ENCODE data around the gene PRDM12.
A peak's percentile ranks its signal among the peaks of the same experiment; 100 is the strongest.

Gene PRDM12

DNA sequence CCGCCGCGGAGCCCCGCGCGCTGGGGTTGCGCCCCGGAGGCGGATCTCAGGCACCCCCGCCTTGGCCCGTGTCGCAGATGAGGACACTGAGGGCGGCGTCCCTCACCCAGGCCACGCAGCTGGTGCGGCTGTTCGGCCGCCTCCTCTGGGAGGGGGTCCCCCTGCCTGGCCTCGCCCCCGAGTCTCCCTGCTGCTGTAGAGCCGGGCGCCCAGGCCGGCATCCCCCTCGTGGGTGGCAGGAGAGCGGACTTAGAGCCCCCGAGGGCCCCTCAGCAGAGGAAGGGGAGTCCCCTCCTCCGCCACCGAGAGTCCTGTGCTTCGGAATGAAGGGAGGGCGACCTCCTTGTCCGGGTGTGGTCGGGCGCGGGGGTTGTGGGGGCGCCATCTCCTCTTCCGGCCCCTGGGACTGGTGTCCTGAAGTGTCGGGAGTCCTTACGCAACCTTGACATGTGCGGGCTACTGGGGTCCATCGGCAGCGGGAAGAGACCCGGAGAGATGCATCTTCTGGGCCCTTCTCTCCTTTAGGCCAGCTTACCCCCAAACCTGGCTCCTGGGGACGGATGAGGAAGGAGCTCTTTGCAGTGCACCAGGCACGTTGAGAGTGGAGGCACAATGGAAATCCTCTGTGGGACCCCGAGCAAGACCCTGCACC, 17.5 kb downstream of the PRDM12 start:
- ChIA-PET CTCF (interaction anchor here (0.6 to 15.8 kb wide), 32 partner anchors 8 to 259 kb away, joined by 3 to 305 read pairs (median 4); partner anchors contain the start of gene EXOSC2), POLR2A (interaction anchor here (1.9 to 3.1 kb wide), 2 partner anchors 11 to 219 kb away, joined by 7 to 10 read pairs; partner anchors contain the start of gene EXOSC2)
- Histone ChIP-seq H3K36me3 (ENCODE audit: control insufficient read depth in 2 of 2, insufficient read depth in 1 of 2, low read length in 2 of 2) (no peaks in the 10 kb centered on the region), H3K4me1 (ENCODE audit: control insufficient read depth, insufficient read depth, low read length) (no peaks in the 10 kb centered on the region; the same call in 1 of the 2 replicates), H3K27ac (ENCODE audit: extremely low read depth, low read depth, low read length) (no peak overlapping the region; the same call in 1 of the 2 replicates), H3K4me3 (ENCODE audit: low read depth, low read length) (peak overlapping the region; percentile 53), H3K9me3 (ENCODE audit: control insufficient read depth, insufficient read depth, low read depth, low read length) (no peaks in the 10 kb centered on the region)
- peak; percentile 89 for TF ChIP-seq ZNF335 (tag by site-specific recombination; conservative IDR thresholded peaks at IDR 0.05)
- TF ChIP-seq KLF7 (tag by site-specific recombination; IDR thresholded peaks at IDR 0.05; ENCODE audit: borderline replicate concordance) = no peak
- TF ChIP-seq BCL11B (tag by site-specific recombination; IDR thresholded peaks at IDR 0.05; ENCODE audit: low read depth) = 0 out of 2 replicates have a peak, but pooled peaks have one; percentile 29
- 0 out of 2 replicates have a peak, but pooled peaks have one; percentile 17 for TF ChIP-seq ZNF24 (tag by site-specific recombination; IDR thresholded peaks at IDR 0.05)
- TF ChIP-seq, protein P1, sequence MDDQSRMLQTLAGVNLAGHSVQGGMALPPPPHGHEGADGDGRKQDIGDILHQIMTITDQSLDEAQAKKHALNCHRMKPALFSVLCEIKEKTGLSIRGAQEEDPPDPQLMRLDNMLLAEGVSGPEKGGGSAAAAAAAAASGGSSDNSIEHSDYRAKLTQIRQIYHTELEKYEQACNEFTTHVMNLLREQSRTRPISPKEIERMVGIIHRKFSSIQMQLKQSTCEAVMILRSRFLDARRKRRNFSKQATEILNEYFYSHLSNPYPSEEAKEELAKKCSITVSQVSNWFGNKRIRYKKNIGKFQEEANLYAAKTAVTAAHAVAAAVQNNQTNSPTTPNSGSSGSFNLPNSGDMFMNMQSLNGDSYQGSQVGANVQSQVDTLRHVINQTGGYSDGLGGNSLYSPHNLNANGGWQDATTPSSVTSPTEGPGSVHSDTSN (CRISPR knock-in tag; IDR thresholded peaks at IDR 0.05) = no peak
- TF ChIP-seq ZNF341 (tag by site-specific recombination; IDR thresholded peaks at IDR 0.05; ENCODE audit: low read depth) = peak; percentile 63
- TF ChIP-seq, protein P2, sequence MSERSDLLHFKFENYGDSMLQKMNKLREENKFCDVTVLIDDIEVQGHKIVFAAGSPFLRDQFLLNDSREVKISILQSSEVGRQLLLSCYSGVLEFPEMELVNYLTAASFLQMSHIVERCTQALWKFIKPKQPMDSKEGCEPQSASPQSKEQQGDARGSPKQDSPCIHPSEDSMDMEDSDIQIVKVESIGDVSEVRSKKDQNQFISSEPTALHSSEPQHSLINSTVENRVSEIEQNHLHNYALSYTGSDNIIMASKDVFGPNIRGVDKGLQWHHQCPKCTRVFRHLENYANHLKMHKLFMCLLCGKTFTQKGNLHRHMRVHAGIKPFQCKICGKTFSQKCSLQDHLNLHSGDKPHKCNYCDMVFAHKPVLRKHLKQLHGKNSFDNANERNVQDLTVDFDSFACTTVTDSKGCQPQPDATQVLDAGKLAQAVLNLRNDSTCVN (tag by site-specific recombination; optimal IDR thresholded peaks at IDR 0.05) = peak; percentile 16
- TF ChIP-seq, protein P3, sequence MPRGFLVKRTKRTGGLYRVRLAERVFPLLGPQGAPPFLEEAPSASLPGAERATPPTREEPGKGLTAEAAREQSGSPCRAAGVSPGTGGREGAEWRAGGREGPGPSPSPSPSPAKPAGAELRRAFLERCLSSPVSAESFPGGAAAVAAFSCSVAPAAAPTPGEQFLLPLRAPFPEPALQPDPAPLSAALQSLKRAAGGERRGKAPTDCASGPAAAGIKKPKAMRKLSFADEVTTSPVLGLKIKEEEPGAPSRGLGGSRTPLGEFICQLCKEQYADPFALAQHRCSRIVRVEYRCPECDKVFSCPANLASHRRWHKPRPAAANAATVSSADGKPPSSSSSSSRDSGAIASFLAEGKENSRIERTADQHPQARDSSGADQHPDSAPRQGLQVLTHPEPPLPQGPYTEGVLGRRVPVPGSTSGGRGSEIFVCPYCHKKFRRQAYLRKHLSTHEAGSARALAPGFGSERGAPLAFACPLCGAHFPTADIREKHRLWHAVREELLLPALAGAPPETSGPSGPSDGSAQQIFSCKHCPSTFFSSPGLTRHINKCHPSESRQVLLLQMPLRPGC (tag by site-specific recombination; IDR thresholded peaks at IDR 0.05) = peak; percentile 15; the same call in 1 of the 2 replicates
- TF ChIP-seq, protein P4, sequence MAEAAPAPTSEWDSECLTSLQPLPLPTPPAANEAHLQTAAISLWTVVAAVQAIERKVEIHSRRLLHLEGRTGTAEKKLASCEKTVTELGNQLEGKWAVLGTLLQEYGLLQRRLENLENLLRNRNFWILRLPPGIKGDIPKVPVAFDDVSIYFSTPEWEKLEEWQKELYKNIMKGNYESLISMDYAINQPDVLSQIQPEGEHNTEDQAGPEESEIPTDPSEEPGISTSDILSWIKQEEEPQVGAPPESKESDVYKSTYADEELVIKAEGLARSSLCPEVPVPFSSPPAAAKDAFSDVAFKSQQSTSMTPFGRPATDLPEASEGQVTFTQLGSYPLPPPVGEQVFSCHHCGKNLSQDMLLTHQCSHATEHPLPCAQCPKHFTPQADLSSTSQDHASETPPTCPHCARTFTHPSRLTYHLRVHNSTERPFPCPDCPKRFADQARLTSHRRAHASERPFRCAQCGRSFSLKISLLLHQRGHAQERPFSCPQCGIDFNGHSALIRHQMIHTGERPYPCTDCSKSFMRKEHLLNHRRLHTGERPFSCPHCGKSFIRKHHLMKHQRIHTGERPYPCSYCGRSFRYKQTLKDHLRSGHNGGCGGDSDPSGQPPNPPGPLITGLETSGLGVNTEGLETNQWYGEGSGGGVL (tag by site-specific recombination; IDR thresholded peaks at IDR 0.05) = peak; percentile 27
- TF ChIP-seq ZNF76 (tag by site-specific recombination; IDR thresholded peaks at IDR 0.05; ENCODE audit: borderline replicate concordance, low read depth) = peak; percentile 56; the same call in 1 of the 2 replicates
- TF ChIP-seq ZNF146 (tag by site-specific recombination; IDR thresholded peaks at IDR 0.05) = no peak
- TF ChIP-seq ZXDB (tag by site-specific recombination; IDR thresholded peaks at IDR 0.05) = peak; percentile 34
- TF ChIP-seq TCF7L2 (IDR thresholded peaks at IDR 0.05; ENCODE audit: borderline replicate concordance, low read depth, low read length) = no peak
- TF ChIP-seq, protein P5, sequence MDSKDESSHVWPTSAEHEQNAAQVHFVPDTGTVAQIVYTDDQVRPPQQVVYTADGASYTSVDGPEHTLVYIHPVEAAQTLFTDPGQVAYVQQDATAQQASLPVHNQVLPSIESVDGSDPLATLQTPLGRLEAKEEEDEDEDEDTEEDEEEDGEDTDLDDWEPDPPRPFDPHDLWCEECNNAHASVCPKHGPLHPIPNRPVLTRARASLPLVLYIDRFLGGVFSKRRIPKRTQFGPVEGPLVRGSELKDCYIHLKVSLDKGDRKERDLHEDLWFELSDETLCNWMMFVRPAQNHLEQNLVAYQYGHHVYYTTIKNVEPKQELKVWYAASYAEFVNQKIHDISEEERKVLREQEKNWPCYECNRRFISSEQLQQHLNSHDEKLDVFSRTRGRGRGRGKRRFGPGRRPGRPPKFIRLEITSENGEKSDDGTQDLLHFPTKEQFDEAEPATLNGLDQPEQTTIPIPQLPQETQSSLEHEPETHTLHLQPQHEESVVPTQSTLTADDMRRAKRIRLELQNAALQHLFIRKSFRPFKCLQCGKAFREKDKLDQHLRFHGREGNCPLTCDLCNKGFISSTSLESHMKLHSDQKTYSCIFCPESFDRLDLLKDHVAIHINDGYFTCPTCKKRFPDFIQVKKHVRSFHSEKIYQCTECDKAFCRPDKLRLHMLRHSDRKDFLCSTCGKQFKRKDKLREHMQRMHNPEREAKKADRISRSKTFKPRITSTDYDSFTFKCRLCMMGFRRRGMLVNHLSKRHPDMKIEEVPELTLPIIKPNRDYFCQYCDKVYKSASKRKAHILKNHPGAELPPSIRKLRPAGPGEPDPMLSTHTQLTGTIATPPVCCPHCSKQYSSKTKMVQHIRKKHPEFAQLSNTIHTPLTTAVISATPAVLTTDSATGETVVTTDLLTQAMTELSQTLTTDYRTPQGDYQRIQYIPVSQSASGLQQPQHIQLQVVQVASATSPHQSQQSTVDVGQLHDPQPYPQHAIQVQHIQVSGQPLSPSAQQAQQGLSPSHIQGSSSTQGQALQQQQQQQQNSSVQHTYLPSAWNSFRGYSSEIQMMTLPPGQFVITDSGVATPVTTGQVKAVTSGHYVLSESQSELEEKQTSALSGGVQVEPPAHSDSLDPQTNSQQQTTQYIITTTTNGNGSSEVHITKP (tag by site-specific recombination; IDR thresholded peaks at IDR 0.05) = no peak
- TF ChIP-seq SP3 (tag by site-specific recombination; IDR thresholded peaks at IDR 0.05) = no peak
- TF ChIP-seq, protein P6, sequence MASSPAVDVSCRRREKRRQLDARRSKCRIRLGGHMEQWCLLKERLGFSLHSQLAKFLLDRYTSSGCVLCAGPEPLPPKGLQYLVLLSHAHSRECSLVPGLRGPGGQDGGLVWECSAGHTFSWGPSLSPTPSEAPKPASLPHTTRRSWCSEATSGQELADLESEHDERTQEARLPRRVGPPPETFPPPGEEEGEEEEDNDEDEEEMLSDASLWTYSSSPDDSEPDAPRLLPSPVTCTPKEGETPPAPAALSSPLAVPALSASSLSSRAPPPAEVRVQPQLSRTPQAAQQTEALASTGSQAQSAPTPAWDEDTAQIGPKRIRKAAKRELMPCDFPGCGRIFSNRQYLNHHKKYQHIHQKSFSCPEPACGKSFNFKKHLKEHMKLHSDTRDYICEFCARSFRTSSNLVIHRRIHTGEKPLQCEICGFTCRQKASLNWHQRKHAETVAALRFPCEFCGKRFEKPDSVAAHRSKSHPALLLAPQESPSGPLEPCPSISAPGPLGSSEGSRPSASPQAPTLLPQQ (tag by site-specific recombination; IDR thresholded peaks at IDR 0.05) = 0 out of 2 replicates have a peak, but pooled peaks have one; percentile 52
- TF ChIP-seq, protein P7, sequence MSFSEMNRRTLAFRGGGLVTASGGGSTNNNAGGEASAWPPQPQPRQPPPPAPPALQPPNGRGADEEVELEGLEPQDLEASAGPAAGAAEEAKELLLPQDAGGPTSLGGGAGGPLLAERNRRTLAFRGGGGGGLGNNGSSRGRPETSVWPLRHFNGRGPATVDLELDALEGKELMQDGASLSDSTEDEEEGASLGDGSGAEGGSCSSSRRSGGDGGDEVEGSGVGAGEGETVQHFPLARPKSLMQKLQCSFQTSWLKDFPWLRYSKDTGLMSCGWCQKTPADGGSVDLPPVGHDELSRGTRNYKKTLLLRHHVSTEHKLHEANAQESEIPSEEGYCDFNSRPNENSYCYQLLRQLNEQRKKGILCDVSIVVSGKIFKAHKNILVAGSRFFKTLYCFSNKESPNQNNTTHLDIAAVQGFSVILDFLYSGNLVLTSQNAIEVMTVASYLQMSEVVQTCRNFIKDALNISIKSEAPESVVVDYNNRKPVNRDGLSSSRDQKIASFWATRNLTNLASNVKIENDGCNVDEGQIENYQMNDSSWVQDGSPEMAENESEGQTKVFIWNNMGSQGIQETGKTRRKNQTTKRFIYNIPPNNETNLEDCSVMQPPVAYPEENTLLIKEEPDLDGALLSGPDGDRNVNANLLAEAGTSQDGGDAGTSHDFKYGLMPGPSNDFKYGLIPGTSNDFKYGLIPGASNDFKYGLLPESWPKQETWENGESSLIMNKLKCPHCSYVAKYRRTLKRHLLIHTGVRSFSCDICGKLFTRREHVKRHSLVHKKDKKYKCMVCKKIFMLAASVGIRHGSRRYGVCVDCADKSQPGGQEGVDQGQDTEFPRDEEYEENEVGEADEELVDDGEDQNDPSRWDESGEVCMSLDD (tag by site-specific recombination; IDR thresholded peaks at IDR 0.05) = peak; percentile 86
- peak; percentile 41; the same call in 1 of the 2 replicates for TF ChIP-seq ZNF777 (tag by site-specific recombination; IDR thresholded peaks at IDR 0.05; ENCODE audit: borderline replicate concordance)
- TF ChIP-seq, protein P8, sequence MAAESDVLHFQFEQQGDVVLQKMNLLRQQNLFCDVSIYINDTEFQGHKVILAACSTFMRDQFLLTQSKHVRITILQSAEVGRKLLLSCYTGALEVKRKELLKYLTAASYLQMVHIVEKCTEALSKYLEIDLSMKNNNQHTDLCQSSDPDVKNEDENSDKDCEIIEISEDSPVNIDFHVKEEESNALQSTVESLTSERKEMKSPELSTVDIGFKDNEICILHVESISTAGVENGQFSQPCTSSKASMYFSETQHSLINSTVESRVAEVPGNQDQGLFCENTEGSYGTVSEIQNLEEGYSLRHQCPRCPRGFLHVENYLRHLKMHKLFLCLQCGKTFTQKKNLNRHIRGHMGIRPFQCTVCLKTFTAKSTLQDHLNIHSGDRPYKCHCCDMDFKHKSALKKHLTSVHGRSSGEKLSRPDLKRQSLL (tag by site-specific recombination; IDR thresholded peaks at IDR 0.05) = 0 out of 2 replicates have a peak, but pooled peaks have one; percentile 23
- peak; percentile 80 for TF ChIP-seq ZFHX2 (tag by site-specific recombination; conservative IDR thresholded peaks at IDR 0.05)

Data from HEK293 (cell line).